Cardiac fibroblast (primary cell): ENCODE measurements around the gene SYNGAP1.

Experiments used
- DNase-seq, 2 donors: peaks; one replicate each; pipeline versions ENCODE4 v3.0.0 to v3.0.0-alpha.2; 2010; ENCODE audit warnings: low read depth in 2 of 2
- H3K4me3 ChIP-seq, 2 donors: replicated peaks in 1 of 2; 1 replicate in 1 of 2; 2 replicates in 1 of 2; pipeline ENCODE4 v1.5.1; 2011; ENCODE audit warnings: low read depth in 2 of 2, low read length in 2 of 2, mild to moderate bottlenecking in 2 of 2, moderate library complexity in 1 of 2
- CTCF ChIP-seq: IDR thresholded peaks from one replicate; pipeline ENCODE4 v1.5.1; 2011; ENCODE audit warnings: low read depth, mild to moderate bottlenecking, low read length, inconsistent platforms

The SYNGAP1 gene

GRCh38 chr6:33441457-33441856 lies 21.6 kb downstream of the SYNGAP1 start:
- no peak for TF ChIP-seq CTCF
- no peak for DNase-seq
- H3K4me3 ChIP-seq: no peak overlapping the region

GRCh38 chr6:33442283-33442682 lies 22.4 kb downstream of the SYNGAP1 start:
- no peak for TF ChIP-seq CTCF
- H3K4me3 ChIP-seq: no peak overlapping the region

GRCh38 chr6:33443025-33443424 lies 23.2 kb downstream of the SYNGAP1 start:
- TF ChIP-seq CTCF: no peak
- no peak for DNase-seq
- H3K4me3 ChIP-seq: no peak overlapping the region

More at GRCh38 chr6:33442283-33442682, 22.4 kb downstream of the SYNGAP1 start:
- DNase-seq: no peak

- TF ChIP-seq CTCF: no peak
Measured at GRCh38 chr6:33443619-33444504, 24.0 kb downstream of the SYNGAP1 start.

GRCh38 chr6:33445119-33445603 lies 25.3 kb downstream of the SYNGAP1 start:
- DNase-seq: no peak
- no peak overlapping the region for H3K4me3 ChIP-seq
- no peak for TF ChIP-seq CTCF

More at GRCh38 chr6:33443619-33444504, 24.0 kb downstream of the SYNGAP1 start:
- no peak overlapping the region for H3K4me3 ChIP-seq
- no peak for DNase-seq

- TF ChIP-seq CTCF: no peak
- H3K4me3 ChIP-seq: no peak overlapping the region
- DNase-seq: no peak
Measured at GRCh38 chr6:33446356-33446755, 26.5 kb downstream of the SYNGAP1 start.
